Erythroblast (primary cell): ENCODE results near the gene DOCK9.

Source experiments
- GATA1 ChIP-seq: IDR thresholded peaks from 2 replicates; pipeline ENCODE4 v1.6.1; 2011; ENCODE audit warnings: low read depth, mild to moderate bottlenecking, control low read depth, low read length, moderate library complexity
- POLR2A ChIP-seq: IDR thresholded peaks from 2 replicates; pipeline ENCODE4 v1.6.1; 2011; ENCODE audit warnings: mild to moderate bottlenecking, low read length

GRCh38 chr13:99003186-99003585 lies 25.3 kb upstream of the DOCK9 start:
- TF ChIP-seq POLR2A (no peak), GATA1 (no peak)
